Superior temporal gyrus (tissue), 1 donor: Measurements from ENCODE around the gene SDR42E2.
"Not testable (repeated sequence)": the region's sequence is repeated elsewhere in the genome, so short reads cannot be mapped to it uniquely, and the experiment has no call there.

ENCODE experiments used
- DNase-seq: peaks from one replicate; pipeline ENCODE4 v3.0.0-alpha.2; 2016; ENCODE audit errors: extremely low spot score

The SDR42E2 gene

GRCh38 chr16:22162656-22163009 is 327 bp downstream of the SDR42E2 start:
- DNase-seq = no peak

GRCh38 chr16:22163806-22164205 is 1.5 kb downstream of the SDR42E2 start:
- DNase-seq = no peak

GRCh38 chr16:22164482-22164881 is 2.2 kb downstream of the SDR42E2 start:
- DNase-seq = no peak

- no peak for DNase-seq
Measured at GRCh38 chr16:22165508-22166285, 3.4 kb downstream of the SDR42E2 start.

- DNase-seq = no peak
Measured at GRCh38 chr16:22171953-22172352, 9.6 kb downstream of the SDR42E2 start.

GRCh38 chr16:22172642-22173041 is 10.3 kb downstream of the SDR42E2 start:
- DNase-seq = not testable (repeated sequence)

GRCh38 chr16:22174642-22175041 is 12.3 kb downstream of the SDR42E2 start:
- no peak for DNase-seq

GRCh38 chr16:22177968-22178930 is 15.9 kb downstream of the SDR42E2 start:
- DNase-seq = no peak

- no peak for DNase-seq
Measured at GRCh38 chr16:22181426-22181825, 19.1 kb downstream of the SDR42E2 start.

GRCh38 chr16:22181843-22182242 is 19.5 kb downstream of the SDR42E2 start:
- DNase-seq = no peak

GRCh38 chr16:22183335-22183734 is 21.0 kb downstream of the SDR42E2 start:
- DNase-seq = no peak

GRCh38 chr16:22183901-22184614 is 21.8 kb downstream of the SDR42E2 start:
- no peak for DNase-seq

- no peak for DNase-seq
Measured at GRCh38 chr16:22184615-22184968, 22.3 kb downstream of the SDR42E2 start.

GRCh38 chr16:22186517-22186916 is 24.2 kb downstream of the SDR42E2 start:
- no peak for DNase-seq

GRCh38 chr16:22188267-22188594 is 25.9 kb downstream of the SDR42E2 start:
- no peak for DNase-seq

- DNase-seq = peak; percentile 80
Measured at GRCh38 chr16:22188595-22189442, 26.5 kb downstream of the SDR42E2 start.

- DNase-seq = no peak
Measured at GRCh38 chr16:22189473-22190080, 27.3 kb downstream of the SDR42E2 start.

GRCh38 chr16:22190081-22190775 is 27.9 kb downstream of the SDR42E2 start:
- DNase-seq = no peak

GRCh38 chr16:22190776-22191531 is 28.6 kb downstream of the SDR42E2 start:
- DNase-seq = peak; percentile 99
